ENCODE results near the gene RLN2.

DNA sequence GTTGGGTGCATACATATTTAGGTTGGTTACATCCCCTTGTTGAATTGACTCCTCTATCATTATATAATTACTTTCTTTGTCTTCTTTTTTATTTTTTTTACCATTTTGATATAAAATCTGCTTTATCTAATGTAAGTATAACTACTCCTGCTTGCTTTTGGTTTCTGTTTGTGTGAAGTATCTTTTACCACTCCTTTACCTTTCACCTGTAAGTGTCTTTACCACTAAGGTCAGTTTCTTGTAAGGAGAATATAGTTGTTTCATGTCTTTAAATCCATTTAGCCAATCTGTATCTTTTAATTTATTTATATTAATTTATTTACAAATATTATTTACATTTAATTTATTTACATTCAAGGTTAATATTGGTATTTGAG, 40.3 kb downstream of the RLN2 start:
- TF ChIP-seq EP300 (IDR thresholded peaks at IDR 0.05) = no peak
- TF ChIP-seq POLR2A (IDR thresholded peaks at IDR 0.05) = no peak
